Transverse colon (tissue), 4 donors: ENCODE data around the gene ABHD16A. TPM values are rescaled to one million over a fixed set of nuclear protein-coding genes. Genes with fewer than 3 reads are reported as not detected.

Source experiments
- DNase-seq: peaks from one replicate; pipeline ENCODE4 v3.0.0-alpha.2; 2019
- H3K27ac ChIP-seq, 4 donors: fragments of 200-600 bp; sonication (generic); 2 replicates each; pipeline ENCODE4 v1.5.1; 2016 to 2018; ENCODE audit warnings: inconsistent platforms in 4 of 4
- H3K27me3 ChIP-seq: fragments of 200-600 bp; sonication (generic); 2 replicates; pipeline ENCODE4 v1.5.1; 2017; ENCODE audit warnings: inconsistent platforms
- H3K36me3 ChIP-seq, 4 donors: fragments of 200-600 bp; sonication (generic); 2 replicates each; pipeline ENCODE4 v1.5.1; 2017 to 2019; ENCODE audit warnings: inconsistent platforms in 4 of 4
- H3K4me1 ChIP-seq, 4 donors: fragments of 200-600 bp; sonication (generic); 2 replicates each; pipeline ENCODE4 v1.5.1; 2017 to 2020; ENCODE audit warnings: inconsistent platforms in 4 of 4
- H3K4me3 ChIP-seq, 4 donors: fragments of 200-600 bp; sonication (generic); 1 replicate in 1 of 4; 2 replicates in 3 of 4; pipeline versions ENCODE4 v1.5.1 to v1.6.1; 2017 to 2019; ENCODE audit warnings: inconsistent platforms in 4 of 4
- H3K9me3 ChIP-seq, 2 donors: fragments of 200-600 bp; sonication (generic); 2 replicates each; pipeline ENCODE4 v1.5.1; 2017 to 2019; ENCODE audit warnings: inconsistent platforms in 2 of 2
- CTCF ChIP-seq, 5 experiments: fragments of 200-600 bp in 3 of 5; fragments of 450-650 bp in 2 of 5; sonication (generic) in 3 of 5; IDR thresholded peaks; 1 replicate in 2 of 5; 2 replicates in 3 of 5; pipeline ENCODE4 v1.5.1; 2016 to 2017; ENCODE audit warnings: antibody characterized with exemption in 5 of 5, inconsistent platforms in 3 of 5, mild to moderate bottlenecking in 2 of 5, moderate library complexity in 1 of 5
- EP300 ChIP-seq: sonication (generic); formaldehyde crosslinking; IDR thresholded peaks from one replicate; pipeline ENCODE4 v1.6.1; 2017; ENCODE audit warnings: antibody characterized with exemption, low read depth
- POLR2A ChIP-seq: fragments of 450-650 bp; IDR thresholded peaks from one replicate; pipeline ENCODE4 v1.6.1; 2016; ENCODE audit warnings: antibody characterized with exemption, mild to moderate bottlenecking, moderate library complexity
- POLR2AphosphoS5 ChIP-seq, 3 donors: sonication (generic); formaldehyde crosslinking; IDR thresholded peaks; one replicate each; pipeline ENCODE4 v1.6.1; 2016; ENCODE audit warnings: antibody characterized with exemption in 3 of 3
- WGBS, 2 donors: methylation state at CpG; one replicate each; pipeline ENCODE4 v1.1.5; 2018; ENCODE audit warnings: low coverage in 1 of 2; 5-methylcytosine and 5-hydroxymethylcytosine counted together
- in situ Hi-C, 4 donors: fragments of 200-750 bp; cut with MboI; loops; one replicate each; pipeline versions ENCODE4 v1.15.0 to v1.15.1; 2017; ENCODE audit warnings: low sequenced_read_pairs in 3 of 4, low pct_ligation_motif_present in 1 of 4, low pct_unique_long_range_greater_than_20kb in 1 of 4
- intact Hi-C: fragments of 100-400 bp; cut with DNase I; formaldehyde crosslinking; loops from one replicate; pipeline ENCODE4 v1.15.1; 2023; ENCODE audit warnings: low total_unique reads
- total RNA-seq, 4 donors: library from RNA; depleted of rRNA; stranded (reverse); fragments of >200 nt; gene quantifications; one replicate each; pipeline ENCODE4 v1.1.0, GENCODE V29; 2016

Gene ABHD16A
- total RNA-seq, 4 donors from 2014 or later, result 45.4 to 72.8 (median 67.4) TPM

DNA sequence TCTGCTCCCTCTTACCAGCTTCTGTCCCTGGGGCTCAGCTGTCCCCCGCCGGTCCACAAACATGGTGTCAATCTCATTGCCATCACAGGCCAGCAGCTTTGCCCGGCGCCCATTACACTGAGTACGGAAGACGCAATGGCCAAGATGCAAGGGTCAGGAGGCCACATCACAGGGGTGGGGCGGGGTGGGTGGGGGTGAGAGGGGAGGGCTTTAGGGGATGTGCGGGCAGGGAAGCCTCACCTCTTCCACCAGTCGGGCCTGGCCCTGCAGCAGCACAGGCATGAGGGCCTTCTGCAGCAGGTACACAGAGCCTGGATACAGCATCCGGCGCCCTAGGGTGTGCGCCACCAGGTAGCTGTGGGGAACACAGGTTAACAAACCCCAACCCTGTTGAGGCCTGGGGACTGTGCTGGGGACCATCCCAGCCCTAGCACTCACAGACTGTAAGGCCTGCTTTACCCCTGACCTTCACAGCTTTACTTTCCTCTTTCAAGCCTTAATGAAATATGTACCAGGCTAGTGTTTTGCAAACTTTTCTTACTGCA is 11.5 kb downstream of the ABHD16A start:
- intact Hi-C loops, result no loop called here
- 94% methylated on average over 12 of the region's 12 CpGs; no CpG with 5 or more reads in 1 of the 2 donors for whole genome bisulfite sequencing, 2 donors
- in situ Hi-C loops, result no loop called here

GRCh38 chr6:31691078-31691463 is 12.1 kb downstream of the ABHD16A start:
- no peaks in the 10 kb centered on the region for H3K9me3 ChIP-seq
- peak overlapping the region in 2 of 4 donors; percentile 48 to 53 for H3K27ac ChIP-seq
- DNase-seq, result no peak
- H3K27me3 ChIP-seq, result no peaks in the 10 kb centered on the region
- intact Hi-C loops (no loop called here), in situ Hi-C loops (no loop called here)
- WGBS, 2 donors, result 82 to 90% methylated on average over 4 to 6 of the region's 6 CpGs
- peaks cover 0 to 53% (median 26%) of the 10 kb centered on the region in 4 donors for H3K36me3 ChIP-seq
- no peak overlapping the region for H3K4me3 ChIP-seq
- no peaks in the 10 kb centered on the region for H3K4me1 ChIP-seq
- TF ChIP-seq POLR2A, result no peak
- no peak for TF ChIP-seq POLR2AphosphoS5 (IDR thresholded peaks at IDR 0.05)
- TF ChIP-seq CTCF (IDR thresholded peaks at IDR 0.05), result no peak
- no peak for TF ChIP-seq EP300

More for the DNA sequence above, 11.5 kb downstream of the ABHD16A start:
- peaks cover 0 to 55% (median 27%) of the 10 kb centered on the region in 4 donors for H3K36me3 ChIP-seq
- H3K4me1 ChIP-seq, result no peaks in the 10 kb centered on the region
- H3K9me3 ChIP-seq, result no peaks in the 10 kb centered on the region
- DNase-seq, result no peak
- no peak for TF ChIP-seq POLR2AphosphoS5 (IDR thresholded peaks at IDR 0.05)
- no peak for TF ChIP-seq CTCF (IDR thresholded peaks at IDR 0.05)
- no peak for TF ChIP-seq EP300
- H3K27me3 ChIP-seq, result no peaks in the 10 kb centered on the region
- no peak overlapping the region for H3K27ac ChIP-seq
- no peak overlapping the region for H3K4me3 ChIP-seq

DNA sequence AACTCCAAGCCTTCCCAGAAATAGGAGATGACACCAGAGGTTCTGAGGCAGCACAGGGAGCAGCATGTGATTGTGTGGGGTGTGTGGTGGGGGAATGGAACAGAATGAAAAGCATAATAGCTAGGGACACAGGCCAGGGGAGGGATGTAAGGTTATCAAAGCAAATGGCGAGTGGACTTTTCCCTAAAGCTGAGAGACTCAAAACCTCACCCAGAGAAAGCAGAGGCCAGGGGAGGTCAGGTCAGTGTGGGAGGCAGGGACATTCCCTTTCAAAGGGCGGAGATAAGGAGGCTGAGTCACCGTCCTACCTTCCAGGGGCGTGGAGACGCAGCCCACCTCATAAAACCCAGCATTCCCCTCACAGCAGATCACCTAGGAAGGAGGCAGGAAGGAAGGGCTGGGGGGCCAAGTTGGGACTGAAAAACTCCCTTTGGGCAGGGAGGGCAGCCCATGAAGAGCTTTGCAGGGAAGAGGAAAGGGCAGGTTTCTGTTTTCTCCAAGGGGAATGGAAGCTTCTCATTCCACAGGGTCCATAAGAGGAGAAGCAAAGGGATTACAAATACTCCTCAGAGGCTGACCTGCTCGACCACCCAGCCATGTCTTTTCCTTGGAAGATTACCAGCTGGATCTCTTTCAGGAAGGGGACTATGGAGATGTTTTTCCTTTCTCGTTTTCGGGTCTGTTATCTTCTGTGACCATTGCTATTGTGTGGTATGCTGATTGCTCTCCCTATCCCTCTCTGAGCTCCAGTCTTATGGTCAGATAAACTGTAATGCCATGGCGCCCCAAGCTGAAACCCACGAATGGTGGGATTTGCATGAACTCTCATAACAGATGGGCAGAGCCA is 12.7 kb downstream of the ABHD16A start:
- TF ChIP-seq POLR2A (no peak), CTCF (IDR thresholded peaks at IDR 0.05) (no peak), POLR2AphosphoS5 (IDR thresholded peaks at IDR 0.05) (no peak), EP300 (no peak)
- Histone ChIP-seq H3K4me3 (no peak overlapping the region), H3K9me3 (no peaks in the 10 kb centered on the region), H3K27ac (peak overlapping the region in 3 of 4 donors; percentile 43 to 53 (median 48)), H3K4me1 (no peaks in the 10 kb centered on the region), H3K27me3 (no peaks in the 10 kb centered on the region), H3K36me3 (peaks cover 0 to 47% (median 23%) of the 10 kb centered on the region in 4 donors)
- in situ Hi-C loops (no loop called here), intact Hi-C loops (no loop called here)
- 54 to 63% methylated on average over 3 to 10 of the region's 10 CpGs for WGBS, 2 donors
- peak; percentile 44 for DNase-seq
